CD4-positive, alpha-beta T cell treated with Interleukin-1 beta for 1 hour (primary cell): ENCODE measurements around the gene IGF2BP3.

Source experiments
- DNase-seq, 2 donors: peaks; one replicate each; pipeline ENCODE4 v3.0.0-alpha.2; 2020 to 2022

The IGF2BP3 gene

DNA sequence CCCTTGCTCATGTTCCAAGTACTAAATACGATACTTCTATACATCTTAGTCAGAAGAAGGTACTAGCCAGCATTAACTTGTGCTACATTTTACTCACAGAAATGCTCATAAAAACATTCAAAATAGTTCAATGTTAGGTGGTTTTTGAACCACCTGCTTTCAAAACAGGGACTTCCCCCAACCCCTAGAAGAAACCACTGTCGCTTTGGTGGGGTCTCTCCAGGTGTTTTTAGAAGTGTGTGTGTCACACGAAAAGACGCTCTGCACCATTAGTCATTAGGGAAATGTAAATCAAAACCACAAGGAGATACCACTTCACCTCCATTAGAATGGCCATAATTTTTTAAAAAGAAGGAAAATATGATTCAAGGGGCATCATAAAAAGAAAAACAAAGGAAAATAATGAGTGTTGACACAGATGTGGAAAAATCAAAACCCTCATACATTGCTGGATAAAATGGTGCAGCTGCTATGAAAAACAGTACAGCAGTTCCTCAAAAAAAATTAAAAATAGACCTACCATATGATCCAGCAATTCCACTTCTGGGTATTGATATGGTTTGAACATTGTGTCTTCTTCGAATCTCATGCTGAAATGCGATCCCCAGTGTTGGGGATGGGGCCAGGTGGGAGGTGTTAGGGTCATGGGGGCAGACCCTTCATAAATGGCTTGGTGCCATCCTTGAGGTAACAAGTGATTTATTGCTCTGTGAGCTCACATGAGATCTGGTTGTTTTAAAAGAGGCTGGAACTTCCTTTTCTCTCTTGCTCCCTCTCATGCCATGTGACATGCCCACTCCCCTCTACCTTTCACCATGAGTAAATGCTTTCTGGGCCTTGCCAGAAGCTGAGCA is 96.9 kb downstream of the IGF2BP3 start:
- peak; percentile 31 to 32 for DNase-seq

DNA sequence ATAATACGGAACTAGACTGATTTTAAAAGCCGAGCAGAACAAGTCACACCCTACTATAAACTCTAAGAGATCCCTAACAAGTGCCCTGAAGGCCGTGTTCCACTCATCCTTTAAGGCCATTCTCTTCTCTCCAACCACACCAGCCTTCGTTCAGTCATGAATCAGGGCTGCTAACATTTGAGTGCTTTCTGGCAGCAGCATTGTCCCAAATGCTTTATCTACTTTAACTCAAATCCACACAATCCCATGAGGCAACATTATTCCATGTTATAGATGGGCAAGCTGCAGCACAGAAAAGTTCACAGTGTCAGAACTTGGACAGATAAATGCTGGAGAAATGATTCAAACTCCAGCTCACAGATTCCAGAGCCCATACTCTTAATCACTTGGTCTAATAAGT is 97.7 kb downstream of the IGF2BP3 start:
- no peak for DNase-seq

DNA sequence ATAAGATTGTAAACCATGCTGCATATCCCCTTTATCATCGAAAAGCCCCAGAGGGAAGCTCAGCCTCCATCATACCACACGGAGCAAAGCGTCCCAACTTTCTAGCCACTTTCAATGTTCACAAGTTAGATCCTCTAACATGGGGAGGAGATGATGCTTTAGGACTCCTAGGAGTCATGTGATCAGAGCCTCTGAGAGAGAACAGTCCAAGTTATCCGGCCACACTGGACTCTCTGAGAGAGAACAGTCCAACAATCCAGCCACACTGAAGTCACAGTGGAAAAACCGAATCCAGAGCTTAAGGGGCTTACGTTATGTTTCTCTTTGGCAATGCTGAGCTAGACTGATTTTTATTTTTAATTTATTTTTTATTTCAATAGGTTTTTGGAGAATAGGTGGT is 98.6 kb downstream of the IGF2BP3 start:
- DNase-seq = no peak

DNA sequence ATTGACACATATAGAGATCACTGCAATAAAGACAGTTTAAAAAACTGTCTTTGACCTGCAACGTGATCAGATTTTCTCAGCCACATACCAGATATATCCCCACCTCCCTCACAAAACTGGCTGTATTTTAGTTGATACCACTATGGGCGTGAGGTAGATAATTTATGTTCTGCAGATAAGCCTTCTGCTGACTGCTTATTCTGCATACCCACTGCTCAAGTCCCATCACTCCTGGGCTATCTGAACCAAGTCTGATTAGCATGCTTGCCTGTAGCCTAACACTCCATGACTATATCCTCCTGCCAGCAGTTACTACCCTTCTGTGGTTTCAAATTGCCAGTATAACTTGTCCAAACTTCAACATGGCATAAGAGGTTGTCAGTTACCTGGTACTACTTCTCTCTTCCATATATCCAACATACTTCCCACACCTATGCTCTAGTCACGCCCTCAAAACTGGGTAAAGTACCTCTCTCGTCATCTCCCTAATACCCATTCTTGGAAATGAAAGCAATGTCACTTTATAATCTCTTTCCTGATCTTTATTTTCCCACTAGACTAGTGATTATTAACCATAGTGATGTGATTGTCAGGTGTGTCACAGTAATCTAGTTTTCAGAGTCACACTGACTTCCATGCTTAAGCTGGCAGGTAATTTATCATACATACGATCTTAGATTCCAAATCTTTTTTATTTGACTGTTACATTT is 100.4 kb downstream of the IGF2BP3 start:
- DNase-seq = no peak

DNA sequence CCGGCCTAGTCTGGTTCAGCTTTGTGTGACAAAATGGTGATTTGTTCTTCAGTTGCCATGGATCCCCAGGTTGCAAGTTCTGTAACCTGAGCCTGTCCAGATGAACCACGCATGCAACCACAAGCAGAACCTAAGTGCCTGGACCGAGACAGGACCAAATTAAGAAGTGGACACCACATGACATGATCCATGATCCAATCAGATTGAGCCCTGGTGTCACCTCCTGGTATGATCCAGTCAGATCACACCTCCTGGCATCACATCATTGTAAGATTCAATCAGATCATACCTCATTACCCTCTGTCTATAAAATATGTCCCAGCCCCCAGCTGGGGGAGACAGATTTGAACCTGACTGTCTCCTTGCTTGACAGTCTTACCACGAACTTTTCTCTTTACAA is 101.2 kb downstream of the IGF2BP3 start:
- no peak for DNase-seq

DNA sequence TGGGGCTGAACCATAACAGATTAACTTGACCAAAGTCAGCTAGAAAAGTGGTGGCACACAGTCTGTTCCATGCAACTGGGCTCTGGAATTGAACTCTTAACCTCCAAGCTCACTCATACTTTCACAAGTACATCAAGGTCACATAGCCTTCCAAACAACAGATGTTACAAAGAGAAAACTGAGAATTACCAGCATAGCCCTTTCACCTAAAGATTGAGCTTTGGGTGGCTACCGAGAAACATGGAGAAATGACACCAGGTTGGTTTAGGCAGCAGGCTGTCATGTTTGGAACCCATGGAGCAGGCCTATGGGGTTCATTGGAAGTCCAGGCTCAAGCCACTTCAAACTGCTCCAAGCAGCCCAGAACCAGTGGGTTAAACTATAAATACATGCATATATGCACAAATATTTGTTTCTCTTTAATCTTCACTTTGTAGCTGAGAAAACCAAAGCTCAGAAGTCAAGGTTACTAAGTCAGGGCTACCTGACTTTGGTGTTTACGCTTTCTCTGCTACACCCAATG is 112.1 kb downstream of the IGF2BP3 start:
- DNase-seq = no peak

DNA sequence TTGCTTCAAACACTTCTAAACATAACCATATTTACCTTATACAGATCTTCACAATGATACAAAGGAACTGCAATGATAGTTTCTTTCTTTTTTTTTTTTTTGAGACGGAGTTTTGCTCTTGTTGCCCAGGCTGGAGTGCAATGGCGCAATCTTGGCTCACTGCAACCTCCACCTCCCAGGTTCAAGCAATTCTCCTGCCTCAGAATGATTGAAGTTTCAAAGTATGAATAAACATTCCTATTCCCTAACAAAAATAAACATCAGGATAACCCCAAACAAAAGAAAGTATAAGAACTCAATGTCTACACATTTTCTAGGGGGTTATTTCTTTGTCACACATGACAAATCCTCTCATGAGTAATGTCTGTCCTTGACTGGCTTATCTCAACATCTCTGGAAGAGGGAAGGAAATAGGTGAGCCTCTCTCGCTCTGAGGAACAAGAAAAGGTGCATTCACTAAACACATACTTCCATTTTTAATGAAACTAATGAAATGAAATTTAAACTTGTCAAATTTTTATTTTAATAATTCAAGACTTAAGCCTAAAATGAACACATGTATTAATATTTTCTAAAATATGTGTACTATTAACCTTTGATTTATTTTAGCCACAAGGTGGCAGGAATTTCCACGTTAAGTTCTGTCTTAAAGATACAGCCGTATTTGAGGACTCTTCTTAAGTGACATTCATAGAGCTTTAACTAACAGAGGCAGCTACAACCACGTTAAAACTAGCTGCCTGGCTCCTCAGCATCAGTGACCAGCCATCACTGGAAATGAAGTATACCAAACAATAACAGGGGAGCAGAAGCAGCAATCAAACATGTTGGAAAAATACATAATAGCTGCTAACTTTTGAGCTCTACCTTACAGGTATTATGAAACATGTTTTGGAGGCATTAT is 112.8 kb downstream of the IGF2BP3 start:
- peak in 1 of 2 donors; percentile 17 for DNase-seq

DNA sequence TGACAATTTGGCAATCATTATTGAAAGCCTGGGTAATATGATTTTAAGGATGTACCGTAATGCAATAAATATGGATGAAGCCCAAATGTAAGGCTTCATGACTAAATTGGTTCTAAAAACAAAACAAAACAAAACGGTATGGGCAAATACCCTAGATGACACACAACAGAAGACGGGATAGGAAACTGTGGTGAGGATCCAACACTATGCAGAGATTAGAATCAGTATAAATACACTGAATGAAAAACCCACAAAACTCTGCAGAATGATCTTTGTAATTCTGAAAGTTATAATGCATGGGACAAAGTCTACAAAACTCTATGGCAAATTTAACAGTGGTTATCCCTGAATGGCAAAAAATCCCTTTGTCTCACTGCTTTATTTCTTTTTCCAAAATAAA is 113.6 kb downstream of the IGF2BP3 start:
- DNase-seq = no peak

DNA sequence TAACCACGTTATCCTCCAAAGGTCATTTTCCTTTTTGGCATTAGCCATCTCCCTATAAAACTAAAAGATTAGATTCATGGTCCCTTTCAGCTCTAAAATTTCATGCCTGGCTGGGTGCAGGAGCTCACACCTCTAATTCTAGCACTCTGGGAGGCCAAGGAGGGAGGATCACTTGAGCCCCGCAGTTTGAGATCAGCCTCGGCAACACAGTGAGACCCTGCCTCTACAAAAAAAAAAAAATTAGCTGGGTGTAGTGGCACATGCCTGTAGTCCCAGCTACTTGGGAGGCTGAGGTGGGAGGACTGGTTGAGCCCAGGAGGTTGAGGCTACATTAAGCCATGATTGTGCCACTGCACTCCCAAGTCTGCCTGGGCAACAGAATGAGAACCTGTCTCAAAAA is 114.1 kb downstream of the IGF2BP3 start:
- no peak for DNase-seq

DNA sequence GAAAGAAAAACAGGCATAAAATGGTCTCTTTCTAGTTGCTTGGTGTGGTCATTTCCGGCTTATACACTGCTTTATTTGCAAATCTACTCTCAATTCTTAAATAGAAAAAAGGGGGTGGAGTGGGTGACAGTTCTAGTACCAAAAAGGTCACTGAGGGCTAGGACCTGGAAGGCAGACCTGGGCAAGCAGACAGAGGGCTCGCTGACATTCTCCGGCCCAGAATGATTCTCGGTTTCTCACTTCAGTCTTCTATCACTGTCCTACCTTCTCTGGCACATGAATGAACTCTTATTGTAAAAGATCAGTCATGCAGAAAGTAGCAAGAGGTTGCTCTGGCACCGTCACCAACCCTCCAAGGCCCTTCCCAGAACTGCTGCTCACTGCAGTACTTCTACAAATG is 117.1 kb downstream of the IGF2BP3 start:
- DNase-seq = no peak

DNA sequence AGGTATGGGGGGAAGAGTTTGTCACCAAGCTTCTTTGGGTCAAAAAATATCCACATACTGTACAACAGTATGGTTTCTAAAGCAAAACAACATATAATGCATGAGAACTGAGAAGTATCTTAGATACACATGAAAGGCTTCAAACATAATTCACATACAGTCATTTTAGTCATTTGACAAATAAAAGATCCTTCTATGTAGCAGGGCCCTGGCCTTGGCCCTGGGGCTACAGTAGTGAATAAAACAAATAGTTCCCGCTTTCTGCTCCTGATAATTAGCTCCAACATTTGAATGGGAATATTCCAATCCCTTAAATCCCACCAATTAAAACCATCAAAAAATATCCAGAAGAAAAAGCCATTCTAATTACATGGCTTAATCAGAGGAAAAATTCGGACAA is 119.8 kb downstream of the IGF2BP3 start:
- no peak for DNase-seq

DNA sequence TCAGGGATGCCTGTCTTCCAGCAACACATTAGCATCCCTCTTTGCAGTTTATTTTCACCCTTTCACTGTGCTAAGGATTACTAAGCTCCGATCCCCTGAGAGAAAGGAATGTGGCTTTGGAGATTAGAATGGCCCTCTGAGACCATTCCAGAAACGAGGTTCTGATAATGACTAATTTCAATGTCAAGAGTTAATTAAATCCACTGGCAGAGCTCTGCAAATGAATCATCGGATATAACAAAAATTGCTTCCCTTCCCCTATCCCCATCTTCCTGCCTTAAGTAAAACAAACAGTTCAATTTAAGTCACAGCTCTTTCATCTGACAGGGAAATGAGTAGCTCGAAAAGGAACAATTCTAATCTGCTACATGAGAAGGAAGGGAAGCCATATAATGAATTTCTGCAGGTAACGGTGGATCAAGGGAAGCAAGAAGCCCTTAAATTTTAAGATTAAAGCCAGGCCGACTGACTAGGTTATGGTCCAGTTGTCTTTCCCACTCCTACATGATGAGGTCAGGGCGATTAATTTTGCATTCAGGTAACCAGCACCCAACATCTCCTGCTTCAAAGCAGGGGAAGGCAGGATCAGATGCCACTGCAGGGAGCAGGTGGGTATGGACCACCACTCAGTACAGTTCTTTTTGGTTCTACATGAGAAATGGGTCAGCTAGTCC is 120.7 kb downstream of the IGF2BP3 start:
- DNase-seq = no peak

DNA sequence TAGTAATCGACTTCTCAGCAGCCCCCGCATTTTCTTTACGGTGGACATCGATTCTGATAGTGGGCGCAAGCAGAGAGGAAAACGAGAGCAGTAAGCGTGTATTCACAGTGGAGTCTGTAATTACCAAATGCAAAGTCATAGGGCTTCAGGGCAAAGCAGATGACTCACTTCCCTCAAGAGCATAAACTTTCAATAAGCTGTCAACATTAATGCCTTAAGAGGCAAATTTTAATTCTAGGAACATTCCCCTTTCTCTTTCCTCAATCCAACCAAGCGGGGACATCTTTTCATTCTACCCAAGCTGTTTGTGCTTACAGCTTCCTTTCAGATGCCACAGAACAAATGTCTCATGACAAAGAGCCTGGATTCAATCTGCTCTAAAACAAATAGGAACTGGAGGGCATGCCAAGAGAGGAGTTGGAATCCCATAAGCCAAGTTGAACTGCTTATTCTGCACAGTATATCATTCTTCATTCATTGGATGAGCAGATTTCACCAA is 122.6 kb downstream of the IGF2BP3 start:
- DNase-seq = no peak

DNA sequence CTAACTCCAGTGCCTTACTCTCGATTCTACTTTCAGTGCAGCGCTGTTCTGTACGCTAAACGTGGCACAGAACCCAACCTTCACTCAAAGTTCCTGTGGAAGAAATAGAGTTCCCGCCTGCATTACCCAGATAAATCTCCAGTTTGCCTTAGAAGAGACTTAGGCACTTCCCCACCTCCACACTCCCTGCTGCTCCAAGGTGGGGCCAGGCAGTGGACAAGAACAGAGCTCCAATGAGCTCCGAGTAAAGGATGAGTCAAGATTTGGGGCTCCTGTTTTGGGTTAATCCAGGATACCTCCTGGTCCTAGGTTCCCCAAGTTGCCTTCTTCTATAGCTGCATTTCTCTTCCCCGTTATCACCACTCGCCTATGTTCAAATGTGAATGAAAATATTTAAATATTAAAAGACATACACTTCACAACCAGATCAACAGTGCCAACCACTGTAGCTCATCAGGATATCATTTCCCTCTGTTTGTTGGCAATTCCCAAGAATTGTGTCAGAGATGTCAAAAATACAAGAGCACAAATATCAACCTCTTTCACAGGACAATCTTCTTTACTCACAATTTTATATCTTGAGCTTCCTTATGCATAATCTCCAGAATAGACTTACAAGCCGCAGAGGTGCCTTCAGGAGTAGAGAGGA is 123.1 kb downstream of the IGF2BP3 start:
- DNase-seq = no peak

DNA sequence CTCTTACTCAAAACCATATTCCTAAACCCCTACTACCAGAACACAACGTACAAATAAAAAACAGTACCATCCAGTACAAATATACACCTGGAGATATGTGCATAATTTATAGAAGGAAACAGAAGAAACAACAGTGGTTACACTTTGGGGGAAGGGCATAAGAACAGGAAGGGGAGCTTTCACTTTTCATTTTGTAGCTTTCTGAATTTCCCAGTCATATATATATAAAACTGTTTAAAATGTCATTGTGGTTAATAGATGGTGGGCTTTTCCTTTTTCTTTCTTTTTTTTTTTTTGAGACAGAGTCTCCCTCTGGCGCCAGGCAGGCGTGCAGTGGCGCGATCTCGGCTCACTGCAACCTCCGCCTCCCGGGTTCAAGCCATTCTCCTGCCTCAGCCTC is 124.0 kb downstream of the IGF2BP3 start:
- peak in 1 of 2 donors; percentile 33 for DNase-seq

DNA sequence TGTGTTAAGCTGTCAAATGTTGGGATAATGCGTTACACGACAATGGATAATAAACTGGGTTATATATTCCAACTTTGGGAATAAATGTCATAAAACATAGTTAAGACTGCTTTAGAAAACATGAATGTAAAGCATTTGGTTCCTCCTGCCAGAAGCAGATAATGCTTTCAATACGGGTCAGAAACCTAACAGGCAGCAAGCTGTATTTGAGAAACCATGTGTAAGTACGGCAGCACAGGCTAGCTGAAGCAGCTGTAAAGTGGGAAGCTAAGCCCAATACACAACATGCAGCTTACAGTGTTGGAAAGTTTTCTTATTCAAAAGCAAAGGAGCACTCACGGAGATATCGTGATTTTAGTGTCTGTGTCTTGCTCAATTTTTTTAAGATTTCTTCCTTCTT is 124.7 kb downstream of the IGF2BP3 start:
- no peak for DNase-seq

DNA sequence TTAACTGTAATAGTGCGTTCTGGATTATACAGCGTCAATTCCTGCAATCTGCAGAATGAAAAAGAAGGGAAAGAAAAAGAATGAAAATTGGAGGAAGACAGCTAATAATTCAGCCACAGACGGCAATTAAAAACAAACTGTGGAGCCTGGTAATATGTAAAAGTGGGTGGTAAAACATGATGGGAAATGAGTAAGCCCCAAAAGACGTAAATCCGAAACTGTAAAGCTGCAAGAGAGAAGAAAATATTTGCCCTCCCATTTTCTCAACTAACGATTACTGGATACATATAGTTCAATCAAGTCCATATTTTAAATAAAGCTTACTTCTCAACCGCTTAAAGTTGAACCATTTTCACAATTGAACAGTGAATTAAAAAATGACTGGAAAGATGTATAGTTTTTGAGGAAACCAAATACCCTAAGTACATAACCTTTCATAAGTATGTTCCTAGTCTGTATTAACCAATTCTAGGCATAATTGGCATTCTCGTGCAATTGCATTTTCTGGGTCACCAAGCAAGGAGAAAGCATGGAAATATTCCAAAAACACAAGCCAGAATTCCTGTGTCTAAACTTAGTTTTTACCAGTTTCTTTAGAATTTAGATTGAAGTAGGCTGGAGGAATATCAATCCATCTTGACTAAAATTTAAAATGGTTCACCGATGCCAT is 126.3 kb downstream of the IGF2BP3 start:
- DNase-seq = no peak

DNA sequence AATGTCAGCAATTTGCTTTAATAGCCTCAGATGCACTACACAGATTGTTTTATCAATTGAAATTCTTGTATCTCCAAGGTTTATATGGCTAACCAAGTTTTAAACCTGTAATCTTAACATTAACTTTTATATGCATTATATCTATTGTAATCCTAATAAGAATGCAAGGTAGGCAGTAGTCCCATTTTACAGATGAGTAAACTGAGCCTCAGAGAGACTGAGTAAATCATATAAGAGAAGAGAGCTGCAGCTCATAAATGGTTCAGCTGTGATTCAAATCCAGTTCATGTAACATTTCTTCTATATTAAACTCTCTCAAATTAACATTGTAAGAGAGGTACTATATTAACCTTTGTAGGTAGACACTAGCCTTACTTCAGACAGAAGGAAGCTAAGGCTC is 127.2 kb downstream of the IGF2BP3 start:
- no peak for DNase-seq

DNA sequence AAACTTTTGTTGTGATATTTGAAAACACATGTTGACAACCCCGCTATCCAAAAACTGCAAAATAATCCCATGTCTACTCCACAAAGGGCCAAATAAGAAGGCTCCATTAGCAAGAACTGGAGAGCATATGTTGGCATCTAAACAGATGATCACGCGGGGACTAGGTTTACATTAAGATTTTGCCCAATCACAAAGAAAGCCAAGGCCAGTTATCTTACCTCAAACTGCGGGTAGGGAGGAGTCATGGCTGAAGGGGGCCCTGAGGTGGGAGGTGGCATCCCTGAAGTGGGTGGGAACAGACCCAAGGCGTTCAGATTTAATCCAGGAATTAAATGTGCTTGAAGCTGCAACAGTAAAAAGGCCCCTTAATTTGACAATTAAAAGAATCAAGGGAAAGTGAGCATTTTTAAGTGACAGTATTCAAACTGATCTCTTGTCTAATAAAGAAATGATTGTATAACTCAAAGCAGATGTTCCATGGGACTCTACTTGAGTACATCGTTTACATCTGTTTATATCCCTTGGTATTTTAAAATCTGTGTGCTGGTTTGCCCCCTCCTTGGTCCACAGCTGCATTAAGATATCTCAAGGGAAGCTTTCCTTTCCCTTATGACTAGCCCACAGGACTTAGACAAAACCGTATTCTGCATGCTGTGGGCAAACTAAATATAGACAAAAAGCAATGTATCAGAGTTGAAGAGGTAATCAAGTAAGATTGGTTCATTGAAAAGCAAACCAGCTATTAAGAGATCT is 128.3 kb downstream of the IGF2BP3 start:
- DNase-seq = no peak

DNA sequence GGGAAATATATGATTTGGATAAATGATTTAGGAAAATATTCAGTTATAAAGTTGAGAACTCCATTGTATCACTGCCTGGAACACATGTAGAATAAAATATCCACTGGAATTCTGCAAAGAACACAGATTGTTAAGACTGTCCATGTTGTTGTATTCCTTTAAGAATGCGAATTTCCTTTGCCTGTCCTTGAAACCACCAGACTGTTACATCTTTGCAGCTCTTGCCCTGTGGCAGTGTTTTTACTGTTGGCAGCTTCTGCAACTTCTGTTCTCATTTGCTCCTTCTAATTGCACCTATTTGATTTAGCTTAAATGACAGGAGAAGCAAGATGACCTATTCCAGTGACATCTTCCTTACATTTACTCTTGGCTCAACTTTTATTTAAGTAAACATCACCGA is 131.4 kb downstream of the IGF2BP3 start:
- DNase-seq = no peak
